HG02610 (cell line): ENCODE measurements around the gene HDAC11.

ENCODE experiments used
- ATAC-seq: cut with Tn5 transposase; IDR thresholded peaks from one replicate; pipeline ENCODE4 v1.9.1; 2021; ENCODE audit warnings: mild to moderate bottlenecking, moderate library complexity; ENCODE audit not compliant: unreplicated experiment

Gene HDAC11

GRCh38 chr3:13540297-13540995 is 60.3 kb downstream of the HDAC11 start:
- no peak for ATAC-seq

GRCh38 chr3:13541691-13542090 is 61.6 kb downstream of the HDAC11 start:
- ATAC-seq, result no peak

- no peak for ATAC-seq
These were observed 62.0 kb downstream of the HDAC11 start for GRCh38 chr3:13542142-13542541.

- ATAC-seq, result no peak
These were observed 63.1 kb downstream of the HDAC11 start for GRCh38 chr3:13543253-13543652.

GRCh38 chr3:13544293-13544831 is 64.3 kb downstream of the HDAC11 start:
- ATAC-seq, result no peak

- no peak for ATAC-seq
These were observed 65.0 kb downstream of the HDAC11 start for GRCh38 chr3:13544951-13545651.

- no peak for ATAC-seq
These were observed 65.9 kb downstream of the HDAC11 start for GRCh38 chr3:13545952-13546454.

- ATAC-seq, result no peak
These were observed 66.6 kb downstream of the HDAC11 start for GRCh38 chr3:13546667-13547171.

- ATAC-seq, result no peak
These were observed 67.7 kb downstream of the HDAC11 start for GRCh38 chr3:13547591-13548371.

GRCh38 chr3:13548696-13549622 is 68.9 kb downstream of the HDAC11 start, which contains the start of gene FBLN2:
FBLN2 (plus strand) TSS chr3:13549125; CDS start chr3:13570356, 21,231 bp downstream.
- ATAC-seq, result no peak

- ATAC-seq, result no peak
These were observed 69.7 kb downstream of the HDAC11 start for GRCh38 chr3:13549623-13550422.

GRCh38 chr3:13550423-13550690 is 70.3 kb downstream of the HDAC11 start:
- ATAC-seq, result no peak

- no peak for ATAC-seq
These were observed 70.8 kb downstream of the HDAC11 start for GRCh38 chr3:13550791-13551360.

- ATAC-seq, result no peak
These were observed 72.9 kb downstream of the HDAC11 start for GRCh38 chr3:13552857-13553652.

- no peak for ATAC-seq
These were observed 73.6 kb downstream of the HDAC11 start for GRCh38 chr3:13553686-13554085.

- ATAC-seq, result no peak
These were observed 75.6 kb downstream of the HDAC11 start for GRCh38 chr3:13555753-13556152.
